Activated naive CD4-positive, alpha-beta T cell treated with anti-CD3 and anti-CD28 coated beads, Interleukin-2, amount 10 ng/mL, durations not matched to agents 7 days and 5 days (primary cell): ENCODE results near the gene TMEM63A.
"Not testable (repeated sequence)": the region's sequence is repeated elsewhere in the genome, so short reads cannot be mapped to it uniquely, and the experiment has no call there.

Experiments used
- CTCF ChIA-PET: fragments of 350-600 bp; sonication (Branson Sonifier 250); formaldehyde crosslinking; loops from one replicate; lab custom pipeline; 2021; ENCODE audit warnings: antibody characterized with exemption; lab: Charles Lee
- DNase-seq: peaks from one replicate; pipeline ENCODE4 v3.0.0-alpha.2; 2020
- H3K27ac Mint-ChIP-seq: one replicate; pipeline ENCODE4 v1.8.0; 2021; ENCODE audit warnings: mild to moderate bottlenecking, moderate library complexity, mixed read lengths
- H3K27me3 Mint-ChIP-seq: one replicate; pipeline ENCODE4 v1.8.0; 2021; ENCODE audit warnings: mild to moderate bottlenecking, mixed read lengths
- H3K36me3 Mint-ChIP-seq: one replicate; pipeline ENCODE4 v1.8.0; 2021; ENCODE audit warnings: mixed read lengths
- H3K4me1 Mint-ChIP-seq: one replicate; pipeline ENCODE4 v1.8.0; 2021; ENCODE audit warnings: mixed read lengths
- H3K4me3 Mint-ChIP-seq: one replicate; pipeline ENCODE4 v1.8.0; 2021; ENCODE audit warnings: mild to moderate bottlenecking, moderate library complexity, mixed read lengths
- H3K9me3 Mint-ChIP-seq: one replicate; pipeline ENCODE4 v1.8.0; 2021; ENCODE audit warnings: mixed read lengths

TMEM63A gene

DNA sequence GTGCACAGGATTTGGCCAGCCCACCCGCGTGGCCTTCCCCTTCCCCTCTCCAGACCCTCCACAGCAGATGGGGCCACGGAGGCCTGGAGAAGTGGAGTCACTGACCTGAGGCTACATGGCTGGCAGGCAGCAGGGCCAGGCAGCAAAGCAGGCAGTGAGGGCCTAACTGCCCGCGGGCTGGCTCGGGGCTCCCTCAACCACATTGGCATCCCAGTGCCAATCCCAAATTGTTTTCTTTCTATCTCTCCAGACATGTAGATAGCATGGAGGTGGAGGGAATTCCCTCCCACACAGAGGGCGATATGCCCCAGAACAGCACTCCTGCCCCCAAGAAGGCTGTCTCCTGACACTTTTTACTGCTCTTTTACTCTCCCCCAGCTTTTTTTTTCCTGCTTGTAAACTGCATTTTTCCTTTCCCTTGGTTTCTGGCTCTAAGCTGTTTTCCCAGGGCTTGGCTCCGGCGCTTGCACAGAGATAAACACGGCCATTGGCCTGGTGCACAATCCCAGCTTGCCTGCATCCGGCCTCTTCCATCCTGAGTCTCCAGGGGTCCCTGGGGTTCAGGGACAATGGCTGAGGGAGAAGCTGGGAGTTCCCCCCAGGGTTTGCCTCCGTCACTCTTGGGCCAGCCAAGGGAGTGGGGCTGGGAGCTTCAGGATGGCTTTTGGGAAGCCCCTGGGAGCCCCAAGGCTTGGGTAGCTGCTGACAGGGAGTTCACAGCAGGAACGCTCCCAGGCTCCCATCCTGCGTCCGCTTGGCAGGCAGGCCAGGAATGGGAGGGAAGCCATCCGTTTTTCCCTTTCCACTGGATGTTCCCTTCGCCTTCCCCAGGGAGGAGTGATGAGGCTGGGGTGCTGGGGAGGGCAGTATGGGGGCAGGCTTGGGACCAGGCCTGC, 65.3 kb downstream of the TMEM63A start:
- no peak overlapping the region for H3K27ac Mint-ChIP-seq
- CTCF ChIA-PET, result no interaction called here
- H3K36me3 Mint-ChIP-seq, result no peaks in the 10 kb centered on the region
- H3K27me3 Mint-ChIP-seq, result peaks cover 21% of the 10 kb centered on the region
- no peak overlapping the region for H3K4me3 Mint-ChIP-seq
- H3K4me1 Mint-ChIP-seq, result peaks cover 8% of the 10 kb centered on the region
- no peaks in the 10 kb centered on the region for H3K9me3 Mint-ChIP-seq
- no peak for DNase-seq

- no peaks in the 10 kb centered on the region for H3K9me3 Mint-ChIP-seq
- CTCF ChIA-PET, result no interaction called here
- no peak for DNase-seq
- peaks cover 34% of the 10 kb centered on the region for H3K27me3 Mint-ChIP-seq
- H3K36me3 Mint-ChIP-seq, result no peaks in the 10 kb centered on the region
- peaks cover 11% of the 10 kb centered on the region for H3K4me1 Mint-ChIP-seq
- H3K4me3 Mint-ChIP-seq, result no peak overlapping the region
- H3K27ac Mint-ChIP-seq, result no peak overlapping the region
These were observed 66.5 kb downstream of the TMEM63A start for GRCh38 chr1:225815526-225816178.

DNA sequence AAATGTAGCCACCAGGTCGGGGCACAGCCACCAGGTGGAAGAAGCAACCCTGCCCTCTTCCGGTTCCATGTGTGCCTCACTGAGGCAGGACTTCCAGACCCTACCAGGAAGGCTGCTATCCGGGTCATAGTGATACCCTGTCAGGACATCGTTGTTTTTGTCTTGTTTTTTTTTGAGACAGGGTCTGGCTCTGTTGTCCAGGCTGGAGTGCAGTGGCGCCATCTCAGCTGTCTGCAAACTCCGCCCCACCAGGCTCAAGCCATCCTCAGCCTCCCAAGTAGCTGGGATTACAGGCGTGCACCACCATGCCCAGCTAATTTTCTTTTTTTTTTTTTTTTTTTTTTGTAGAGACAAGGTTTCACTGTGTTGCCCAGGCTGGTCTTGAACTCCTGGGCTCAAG, 67.1 kb downstream of the TMEM63A start:
- CTCF ChIA-PET, DNase-seq, H3K27ac Mint-ChIP-seq, H3K4me3 Mint-ChIP-seq, H3K9me3 Mint-ChIP-seq, H3K36me3 Mint-ChIP-seq: not testable (repeated sequence)
- H3K27me3 Mint-ChIP-seq, result peaks cover 39% of the 10 kb centered on the region
- H3K4me1 Mint-ChIP-seq, result peaks cover 16% of the 10 kb centered on the region

DNA sequence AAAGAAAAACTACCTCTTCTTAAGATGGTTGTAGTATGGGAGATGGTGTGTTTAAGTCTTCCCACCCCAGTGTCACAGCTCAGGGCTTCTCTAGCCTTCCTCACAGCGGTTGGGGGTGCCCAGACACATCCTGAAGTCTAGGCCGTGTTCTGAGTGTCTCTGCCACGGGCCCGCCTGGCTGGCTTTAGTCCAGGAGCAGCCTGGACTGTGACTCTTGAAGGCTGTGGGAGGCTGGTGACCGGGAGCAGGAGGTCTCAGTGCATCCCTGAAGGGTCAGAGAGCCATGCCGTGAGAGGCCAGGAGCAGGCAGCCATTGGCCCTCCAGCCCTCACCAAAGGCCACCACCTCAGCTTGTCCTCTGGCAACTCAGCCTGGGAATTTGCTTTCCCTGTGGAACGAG, 67.8 kb downstream of the TMEM63A start:
- Mint-ChIP-seq H3K27me3 (peaks cover 43% of the 10 kb centered on the region), H3K36me3 (no peaks in the 10 kb centered on the region), H3K9me3 (no peaks in the 10 kb centered on the region), H3K4me1 (peaks cover 21% of the 10 kb centered on the region), H3K27ac (no peak overlapping the region), H3K4me3 (no peak overlapping the region)
- CTCF ChIA-PET, result no interaction called here
- no peak for DNase-seq

GRCh38 chr1:225813214-225813964, 68.8 kb downstream of the TMEM63A start:
- CTCF ChIA-PET, result interaction anchor here (1.6 kb wide), 1 partner anchor 35 kb away, joined by 3 read pairs; no protein-coding TSS in a partner anchor
- Mint-ChIP-seq H3K9me3 (no peaks in the 10 kb centered on the region), H3K27ac (no peak overlapping the region), H3K27me3 (peaks cover 48% of the 10 kb centered on the region), H3K36me3 (no peaks in the 10 kb centered on the region), H3K4me3 (no peak overlapping the region), H3K4me1 (peaks cover 23% of the 10 kb centered on the region)
- DNase-seq, result no peak

DNA sequence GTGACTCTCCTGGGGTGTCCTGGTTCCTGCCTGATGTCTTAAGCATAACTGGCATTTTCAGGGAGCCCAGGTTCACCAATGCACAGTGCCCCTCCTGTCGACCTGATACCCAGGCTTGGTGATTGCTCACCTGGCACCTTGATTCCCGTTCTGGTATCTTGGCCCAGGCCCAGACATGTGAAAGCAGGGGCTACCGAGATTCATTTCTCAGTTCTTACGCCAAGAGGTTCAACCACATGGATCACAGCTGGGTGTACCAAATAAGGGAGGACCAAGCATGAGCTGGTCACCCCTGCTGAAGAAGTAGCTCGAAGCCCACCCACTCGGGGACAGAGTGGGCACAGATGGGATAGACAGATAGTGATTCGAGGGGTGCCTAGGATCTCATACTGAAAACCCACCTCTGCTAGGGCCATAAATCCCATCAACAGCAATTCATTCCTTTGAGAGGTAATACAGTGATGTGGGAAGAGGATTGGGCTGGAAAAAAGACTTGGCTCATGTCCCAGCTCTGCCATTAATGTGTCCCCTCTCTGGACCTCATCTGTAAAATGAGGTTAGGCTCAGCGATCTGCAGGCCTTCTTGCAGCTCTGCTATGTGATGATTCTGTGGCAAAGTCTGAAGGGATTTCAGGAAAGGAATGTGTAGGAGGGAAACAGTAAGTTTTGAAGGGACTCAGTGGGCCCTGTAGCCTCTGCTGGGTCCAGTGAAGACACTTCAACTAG, 69.5 kb downstream of the TMEM63A start:
- DNase-seq, result no peak
- H3K4me3 Mint-ChIP-seq, result no peak overlapping the region
- peaks cover 17% of the 10 kb centered on the region for H3K4me1 Mint-ChIP-seq
- H3K36me3 Mint-ChIP-seq, result no peaks in the 10 kb centered on the region
- H3K27ac Mint-ChIP-seq, result no peak overlapping the region
- CTCF ChIA-PET, result interaction anchor here (1.6 kb wide), 1 partner anchor 34 kb away, joined by 3 read pairs; no protein-coding TSS in a partner anchor
- H3K9me3 Mint-ChIP-seq, result no peaks in the 10 kb centered on the region
- peaks cover 48% of the 10 kb centered on the region for H3K27me3 Mint-ChIP-seq

DNA sequence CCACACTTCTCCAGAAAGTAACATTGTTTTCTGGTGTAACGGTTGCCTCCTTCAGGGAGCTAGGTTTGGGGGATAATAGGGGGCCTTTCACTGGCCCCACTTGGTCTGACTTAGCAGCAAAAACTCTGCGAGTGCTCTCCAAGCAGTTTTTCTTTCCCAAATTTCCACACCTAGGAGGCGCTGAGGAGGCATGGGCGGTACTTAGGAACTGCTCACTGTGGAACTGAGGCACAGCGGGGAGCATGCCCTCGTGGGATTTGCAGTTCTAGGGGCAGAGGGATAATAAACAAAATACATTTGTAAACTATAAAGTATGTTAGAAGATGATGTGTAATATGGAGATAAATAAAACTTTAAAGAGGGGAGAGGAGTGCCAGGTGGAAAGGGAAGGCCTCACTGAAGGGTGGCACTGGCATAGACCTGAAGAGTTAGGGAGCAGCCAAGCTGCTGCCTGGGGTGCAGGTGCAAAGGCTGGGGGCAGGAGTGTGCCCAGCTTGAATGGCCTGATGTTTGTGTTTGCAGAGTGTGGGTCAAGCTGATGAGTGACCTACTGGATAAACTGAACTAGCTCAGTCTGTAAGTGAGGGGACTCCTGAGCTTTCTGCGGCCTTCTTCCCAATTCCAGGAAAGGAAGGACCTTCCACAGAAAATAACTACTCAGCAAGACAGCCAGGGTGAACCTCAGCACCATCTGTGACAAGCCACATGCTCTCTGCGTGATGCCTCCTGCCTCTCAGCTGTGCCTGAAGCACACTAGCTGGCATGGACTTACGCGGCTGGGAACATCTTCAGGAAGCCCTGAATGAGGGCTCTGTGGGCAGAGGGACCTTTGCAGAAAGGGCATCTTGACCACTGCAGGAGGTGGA, 70.3 kb downstream of the TMEM63A start:
- H3K27me3 Mint-ChIP-seq, result peaks cover 48% of the 10 kb centered on the region
- H3K9me3 Mint-ChIP-seq, result no peaks in the 10 kb centered on the region
- no peaks in the 10 kb centered on the region for H3K36me3 Mint-ChIP-seq
- no peak overlapping the region for H3K27ac Mint-ChIP-seq
- no peak for DNase-seq
- no peak overlapping the region for H3K4me3 Mint-ChIP-seq
- peaks cover 14% of the 10 kb centered on the region for H3K4me1 Mint-ChIP-seq
- CTCF ChIA-PET, result interaction anchor here (1.6 kb wide), 1 partner anchor 33 kb away, joined by 3 read pairs; no protein-coding TSS in a partner anchor

- Mint-ChIP-seq H3K27me3 (peaks cover 48% of the 10 kb centered on the region), H3K4me3 (peak overlapping the region; percentile 75), H3K4me1 (peaks cover 14% of the 10 kb centered on the region)
- H3K27ac Mint-ChIP-seq, H3K9me3 Mint-ChIP-seq, H3K36me3 Mint-ChIP-seq, DNase-seq, CTCF ChIA-PET: not testable (repeated sequence)
These were observed 71.3 kb downstream of the TMEM63A start for GRCh38 chr1:225810579-225811538.

- CTCF ChIA-PET, result interaction anchor here (0.6 to 1.6 kb wide), 3 partner anchors 135 to 612 kb away, joined by 3 read pairs; no protein-coding TSS in a partner anchor
- DNase-seq, result peak; percentile 83
- Mint-ChIP-seq H3K4me3 (peak within 1 kb of the TSS; percentile 80), H3K9me3 (no peaks in the 10 kb centered on the region), H3K27ac (peak within 1 kb of the TSS; percentile 33), H3K36me3 (no peaks in the 10 kb centered on the region), H3K27me3 (peaks cover 42% of the 10 kb centered on the region), H3K4me1 (peaks cover 14% of the 10 kb centered on the region)
These were observed 72.2 kb downstream of the TMEM63A start, which contains the start of gene EPHX1 for GRCh38 chr1:225809842-225810578. EPHX1 (plus strand) TSS chr1:225810124; CDS start chr1:225828730, 18,606 bp downstream.

GRCh38 chr1:225808136-225808535, 74.0 kb downstream of the TMEM63A start:
- Mint-ChIP-seq H3K27me3 (peaks cover 42% of the 10 kb centered on the region), H3K9me3 (no peaks in the 10 kb centered on the region), H3K4me1 (peaks cover 14% of the 10 kb centered on the region), H3K27ac (no peak overlapping the region), H3K4me3 (no peak overlapping the region), H3K36me3 (no peaks in the 10 kb centered on the region)
- DNase-seq, result no peak
- CTCF ChIA-PET, result interaction anchor here (0.9 to 1.1 kb wide), 2 partner anchors 10 to 31 kb away, joined by 3 read pairs; partner anchors contain the start of gene SRP9

- DNase-seq, H3K27ac Mint-ChIP-seq, H3K36me3 Mint-ChIP-seq, H3K9me3 Mint-ChIP-seq, CTCF ChIA-PET, H3K4me3 Mint-ChIP-seq: not testable (repeated sequence)
- Mint-ChIP-seq H3K27me3 (peaks cover 29% of the 10 kb centered on the region), H3K4me1 (peaks cover 14% of the 10 kb centered on the region)
These were observed 75.4 kb downstream of the TMEM63A start for GRCh38 chr1:225806736-225807135.
